HG03378 (cell line): ENCODE data around the gene NOD2.

Experiments used
- ATAC-seq: cut with Tn5 transposase; IDR thresholded peaks from one replicate; pipeline ENCODE4 v1.9.1; 2021; ENCODE audit warnings: mild to moderate bottlenecking, moderate library complexity; ENCODE audit not compliant: unreplicated experiment

NOD2 gene

GRCh38 chr16:50692999-50693781 is at the start of gene NOD2:
NOD2 (plus strand) TSS chr16:50693606; CDS start chr16:50699496, 5,890 bp downstream.
- ATAC-seq, result no peak

DNA sequence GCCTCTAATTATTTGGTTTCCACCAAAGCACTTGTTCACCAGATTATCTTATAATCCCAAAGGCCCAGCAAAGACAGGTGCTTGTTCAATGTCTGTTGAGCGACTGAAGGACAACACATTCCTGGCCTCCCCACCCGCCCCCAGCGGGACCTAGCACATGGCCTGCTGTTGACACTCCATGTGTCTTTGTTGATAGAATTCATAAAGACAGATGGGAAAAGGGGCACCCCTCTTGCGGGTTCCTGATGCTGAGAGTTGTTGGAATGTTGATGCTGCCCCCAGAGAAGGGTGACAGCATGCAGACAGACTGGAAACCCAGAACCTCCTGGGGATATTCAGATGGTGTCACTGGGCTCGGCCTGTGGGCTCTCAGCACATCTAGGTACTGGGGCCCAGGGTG is 49.2 kb upstream of the NOD2 start:
- no peak for ATAC-seq

- ATAC-seq, result no peak
Observed at GRCh38 chr16:50644729-50645128, 48.7 kb upstream of the NOD2 start.

GRCh38 chr16:50645563-50646220 is 47.7 kb upstream of the NOD2 start:
- no peak for ATAC-seq

DNA sequence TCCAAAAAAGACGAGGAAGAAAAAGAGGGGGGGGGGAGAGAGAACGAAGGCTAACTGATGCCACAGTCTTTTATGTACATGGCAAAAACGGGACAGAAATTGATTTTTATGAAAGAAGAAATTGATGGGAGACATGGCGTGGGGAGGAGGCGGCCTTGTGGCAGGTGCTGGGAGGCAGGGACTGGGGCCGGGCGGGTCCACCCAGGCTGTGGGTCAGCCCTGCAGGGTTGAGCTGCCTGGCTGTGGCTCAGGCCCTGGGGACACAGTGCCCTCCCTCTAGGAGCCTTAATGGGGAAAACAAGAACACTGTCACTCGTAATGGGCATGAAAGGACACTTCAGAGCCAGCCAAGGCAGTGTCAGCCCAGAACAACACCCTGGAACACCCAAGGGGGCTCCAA is 47.1 kb upstream of the NOD2 start:
- no peak for ATAC-seq

DNA sequence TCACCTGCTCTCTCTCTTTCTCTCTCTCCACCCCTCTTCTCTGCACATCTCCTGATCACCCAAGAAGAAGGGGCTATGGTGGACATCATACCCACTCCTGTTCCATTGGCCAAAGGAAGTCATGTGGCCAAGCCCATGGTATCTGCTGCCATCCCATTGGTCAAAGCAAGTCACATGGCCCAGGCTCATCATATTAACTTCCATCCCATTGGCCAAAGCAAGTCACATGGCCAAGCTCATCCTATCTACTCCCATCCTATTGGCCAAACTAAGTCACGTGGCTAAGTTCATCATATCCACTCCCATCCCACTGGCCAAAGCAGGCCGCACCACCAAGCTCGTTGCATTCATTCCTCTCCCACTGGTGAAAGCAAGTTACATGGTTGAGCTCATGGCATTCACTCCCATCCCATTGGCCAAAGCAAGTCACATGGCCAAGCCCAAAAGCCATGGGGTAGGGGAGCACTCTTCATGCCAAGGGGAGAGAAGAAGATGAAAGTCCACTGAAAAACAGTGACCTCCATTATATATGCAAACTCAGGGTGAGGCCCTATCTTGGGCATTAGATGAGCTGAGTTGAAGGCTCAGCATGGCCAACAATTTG is 41.5 kb upstream of the NOD2 start:
- ATAC-seq, result no peak

DNA sequence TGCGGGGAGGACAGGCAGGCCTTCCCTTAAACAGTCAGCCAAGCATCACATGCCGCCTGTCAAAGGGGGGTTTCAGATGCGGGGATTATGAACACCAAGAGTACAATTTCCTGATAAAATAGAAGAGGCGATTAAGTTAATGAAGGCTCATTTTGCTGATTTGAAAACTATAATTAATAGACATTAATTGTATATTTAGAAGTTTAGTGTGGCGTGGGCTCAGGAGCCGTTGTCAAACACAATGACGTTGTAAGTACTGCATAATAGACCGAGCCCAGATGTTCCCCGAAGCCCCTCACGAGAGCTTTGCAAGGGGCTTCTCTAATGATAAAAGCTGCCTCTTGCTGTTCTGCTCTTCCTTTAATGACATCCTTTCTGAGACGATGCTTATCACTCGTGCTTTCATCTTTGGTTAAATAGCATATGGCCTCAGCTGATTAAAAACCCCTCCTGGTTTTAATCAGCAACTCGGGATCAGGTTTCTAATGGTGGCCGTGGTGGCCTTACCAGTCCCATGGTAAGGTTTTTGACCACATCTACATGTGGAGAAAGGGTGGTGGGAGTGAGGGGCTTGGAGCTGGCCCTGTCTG is 40.5 kb upstream of the NOD2 start:
- ATAC-seq, result no peak

GRCh38 chr16:50653633-50654519 is 39.5 kb upstream of the NOD2 start:
- ATAC-seq, result no peak

DNA sequence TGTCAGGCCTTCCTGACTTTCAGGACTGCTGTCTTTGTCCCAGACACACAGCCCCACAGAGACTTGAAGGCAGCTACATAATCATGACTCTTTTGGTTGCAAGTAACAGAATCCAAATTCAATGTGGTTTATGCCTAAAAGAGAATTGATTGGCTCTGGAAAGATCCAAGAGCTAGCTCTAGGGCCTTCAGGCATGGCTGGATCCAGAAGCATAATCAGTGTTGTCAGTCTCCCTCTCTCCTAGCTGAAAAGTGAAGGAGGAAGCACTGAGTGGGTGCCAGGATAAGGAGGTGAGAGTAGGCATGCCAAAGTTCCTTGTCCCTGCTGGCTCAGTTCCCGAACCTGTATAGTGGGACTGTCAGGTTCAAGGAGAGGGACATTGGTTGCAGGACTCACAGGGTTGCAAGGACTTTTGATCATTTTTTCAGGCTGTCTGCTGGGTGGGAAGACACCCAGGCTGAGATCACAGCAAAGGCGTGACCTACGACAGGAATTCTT is 37.8 kb upstream of the NOD2 start:
- no peak for ATAC-seq

DNA sequence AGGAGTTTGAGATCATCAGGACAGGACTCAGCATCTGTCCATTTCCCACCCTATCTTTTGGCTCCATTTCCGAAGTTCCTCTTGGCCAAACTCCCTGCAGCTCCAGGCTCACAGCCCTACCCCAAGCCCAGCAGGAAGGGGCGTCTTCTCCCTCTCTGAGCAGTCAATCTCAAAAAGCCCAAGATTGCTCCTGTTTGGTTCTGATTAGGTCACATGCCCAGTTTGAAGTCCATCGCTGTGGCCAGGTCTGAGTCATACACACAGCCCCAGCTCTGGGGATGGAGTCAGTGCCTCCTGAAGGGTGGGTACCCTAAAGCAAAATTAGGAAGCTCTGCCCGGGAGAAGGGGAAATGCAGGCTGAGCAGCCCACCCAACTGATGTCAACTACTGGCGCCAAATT is 36.2 kb upstream of the NOD2 start:
- no peak for ATAC-seq

- no peak for ATAC-seq
Observed at GRCh38 chr16:50659806-50660205, 33.6 kb upstream of the NOD2 start.

GRCh38 chr16:50662306-50662940 is 31.0 kb upstream of the NOD2 start:
- no peak for ATAC-seq

- no peak for ATAC-seq
Observed at GRCh38 chr16:50664270-50664669, 29.1 kb upstream of the NOD2 start.

GRCh38 chr16:50665128-50665878 is 28.1 kb upstream of the NOD2 start:
- no peak for ATAC-seq

- ATAC-seq, result peak; percentile 92
Observed at GRCh38 chr16:50666658-50667496, 26.5 kb upstream of the NOD2 start.

GRCh38 chr16:50667497-50668367 is 25.7 kb upstream of the NOD2 start:
- no peak for ATAC-seq

- ATAC-seq, result no peak
Observed at GRCh38 chr16:50668368-50669008, 24.9 kb upstream of the NOD2 start.
